IMR-90 (cell line): ENCODE data around the gene PRKCE. TPM values are rescaled to one million over a fixed set of nuclear protein-coding genes. Genes with fewer than 3 reads are reported as not detected.

ENCODE experiments used
- ATAC-seq: fragments of 200-7000 bp; cut with Tn5 transposase; 2 replicates; pipeline ENCODE4 v1.9.1; 2020; ENCODE audit warnings: low read depth, mild to moderate bottlenecking, moderate library complexity
- BruUV-seq: library from RNA; stranded (reverse); fragments of 400-500 nt; replicated peaks from 2 replicates; lab custom pipeline; 2021; lab: Mats Ljungman, UMichigan
- CTCF ChIA-PET: fragments of 300-600 bp; formaldehyde crosslinking; extraction: SDS; loops from one replicate; lab custom pipeline; 2021; ENCODE audit warnings: antibody characterized with exemption; lab: Yijun Ruan, JAX
- POLR2A ChIA-PET: fragments of 300-600 bp; sonication (Branson Sonifier 250); formaldehyde crosslinking; loops from one replicate; lab custom pipeline; 2022; ENCODE audit warnings: antibody characterized with exemption; ENCODE audit not compliant: unreplicated experiment; lab: Charles Lee
- DNase-seq: peaks from one replicate; pipeline ENCODE4 v3.0.0; 2013
- H2AFZ ChIP-seq: replicated peaks from 2 replicates; pipeline ENCODE3; 2013; ENCODE audit warnings: low read length, mild to moderate bottlenecking; ENCODE audit not compliant: poor library complexity
- H2AK5ac ChIP-seq: 2 replicates; pipeline ENCODE4 v1.6.1; 2013; ENCODE audit warnings: low read depth, low read length, inconsistent platforms
- H2AK9ac ChIP-seq: replicated peaks from 2 replicates; pipeline ENCODE3; 2013; ENCODE audit warnings: mild to moderate bottlenecking, low read depth, low read length, moderate library complexity; ENCODE audit not compliant: poor library complexity
- H2BK120ac ChIP-seq: 2 replicates; pipeline ENCODE4 v1.6.1; 2013; ENCODE audit warnings: low read depth, low read length, inconsistent platforms
- H2BK15ac ChIP-seq: 3 replicates; pipeline ENCODE4 v1.6.1; 2013; ENCODE audit warnings: low read depth, low read length, inconsistent platforms
- H2BK20ac ChIP-seq: 2 replicates; pipeline ENCODE4 v1.6.1; 2013; ENCODE audit warnings: low read depth, mild to moderate bottlenecking, inconsistent platforms, low read length, moderate library complexity
- H2BK5ac ChIP-seq: 2 replicates; pipeline ENCODE4 v1.6.1; 2013; ENCODE audit warnings: mild to moderate bottlenecking, low read depth, low read length, inconsistent platforms; ENCODE audit not compliant: poor library complexity, severe bottlenecking
- H3K14ac ChIP-seq: replicated peaks from 2 replicates; pipeline ENCODE4 v1.6.1; 2013; ENCODE audit warnings: low read depth, low read length, inconsistent platforms
- H3K18ac ChIP-seq: 2 replicates; pipeline ENCODE4 v1.6.1; 2013; ENCODE audit warnings: low read depth, low read length, control low read depth
- H3K23ac ChIP-seq: 2 replicates; pipeline ENCODE4 v1.6.1; 2013; ENCODE audit warnings: low read depth, low read length, inconsistent platforms
- H3K27ac ChIP-seq: 2 replicates; pipeline ENCODE4 v1.5.1; 2013; ENCODE audit warnings: mild to moderate bottlenecking, control low read depth, low read length; ENCODE audit not compliant: insufficient read depth
- H3K27me3 ChIP-seq: 2 replicates; pipeline ENCODE4 v1.6.1; 2013; ENCODE audit warnings: low read length; ENCODE audit not compliant: control insufficient read depth, insufficient read depth
- H3K36me3 ChIP-seq: 2 replicates; pipeline ENCODE4 v1.6.1; 2013; ENCODE audit warnings: low read length, mixed read lengths; ENCODE audit not compliant: control insufficient read depth, insufficient read depth
- H3K4ac ChIP-seq: 2 replicates; pipeline ENCODE4 v1.6.1; 2013; ENCODE audit warnings: low read depth, low read length, inconsistent platforms
- H3K4me1 ChIP-seq: 2 replicates; pipeline ENCODE4 v1.6.1; 2013; ENCODE audit warnings: low read length, mixed read lengths; ENCODE audit not compliant: control insufficient read depth, insufficient read depth
- H3K4me2 ChIP-seq: 2 replicates; pipeline ENCODE4 v1.6.1; 2013; ENCODE audit warnings: low read depth, mild to moderate bottlenecking, control low read depth, low read length, moderate library complexity
- H3K4me3 ChIP-seq: 2 replicates; pipeline ENCODE4 v1.5.1; 2013; ENCODE audit warnings: low read depth, mild to moderate bottlenecking, control low read depth, low read length, moderate library complexity; ENCODE audit not compliant: insufficient read depth
- H3K56ac ChIP-seq: 2 replicates; pipeline ENCODE4 v1.6.1; 2013; ENCODE audit warnings: low read length, inconsistent platforms; ENCODE audit not compliant: insufficient read depth; ENCODE audit errors: extremely low read depth
- H3K79me1 ChIP-seq, 2 experiments: 2 replicates each; pipeline ENCODE4 v1.6.1; 2013; ENCODE audit warnings: low read length in 2 of 2, inconsistent platforms in 1 of 2, low read depth in 1 of 2
- H3K9ac ChIP-seq: 2 replicates; pipeline ENCODE4 v1.6.1; 2013; ENCODE audit warnings: low read depth, low read length, control low read depth
- H3K9me1 ChIP-seq: 2 replicates; pipeline ENCODE4 v1.6.1; 2013; ENCODE audit warnings: low read length, inconsistent platforms; ENCODE audit not compliant: insufficient read depth
- H3K9me3 ChIP-seq: 2 replicates; pipeline ENCODE4 v1.6.1; 2013; ENCODE audit warnings: low read length; ENCODE audit not compliant: control insufficient read depth, insufficient read depth
- H4K20me1 ChIP-seq: 2 replicates; pipeline ENCODE4 v1.6.1; 2013; ENCODE audit warnings: low read length, inconsistent platforms; ENCODE audit not compliant: insufficient read depth
- H4K5ac ChIP-seq: 2 replicates; pipeline ENCODE4 v1.6.1; 2013; ENCODE audit warnings: mild to moderate bottlenecking, low read depth, low read length, control low read depth
- H4K8ac ChIP-seq, 2 experiments: 2 replicates each; pipeline ENCODE4 v1.6.1; 2013; ENCODE audit warnings: low read depth in 2 of 2, low read length in 2 of 2, control low read depth in 1 of 2, inconsistent platforms in 1 of 2
- H4K91ac ChIP-seq: 2 replicates; pipeline ENCODE4 v1.6.1; 2013; ENCODE audit warnings: low read depth, low read length, inconsistent platforms; ENCODE audit not compliant: insufficient read depth
- MAZ ChIP-seq: IDR thresholded peaks from 2 replicates; pipeline ENCODE4 v1.6.1; 2012; ENCODE audit warnings: low read depth, mild to moderate bottlenecking, low read length, improper control_type of control experiment, moderate library complexity, borderline replicate concordance
- MXI1 ChIP-seq: IDR thresholded peaks from 2 replicates; pipeline ENCODE4 v1.6.1; 2012; ENCODE audit warnings: low read depth, mild to moderate bottlenecking, low read length, moderate library complexity, borderline replicate concordance
- POLR2A ChIP-seq: IDR thresholded peaks from 2 replicates; pipeline ENCODE4 v1.6.1; 2012; ENCODE audit warnings: mild to moderate bottlenecking, low read depth, low read length
- RFX5 ChIP-seq: IDR thresholded peaks from 2 replicates; pipeline ENCODE4 v1.8.0; 2012; ENCODE audit warnings: low read depth, mild to moderate bottlenecking, low read length, moderate library complexity
- SMC3 ChIP-seq: fragments of 150-350 bp; IDR thresholded peaks from 2 replicates; pipeline ENCODE4 v1.6.1; 2016; ENCODE audit warnings: low read depth, mild to moderate bottlenecking, antibody characterized with exemption, low read length, moderate library complexity
- WGBS, 2 experiments: methylation state at CpG; one replicate each; pipeline versions ENCODE4 v1.1.5 to v1.1.7; 2013; ENCODE audit warnings: missing lambda C conversion rate in 2 of 2; ENCODE audit not compliant: insufficient read length in 1 of 2; ENCODE audit errors: extremely low coverage in 2 of 2; 5-methylcytosine and 5-hydroxymethylcytosine counted together
- dilution Hi-C: fragments of 300-500 bp; cut with HindIII; formaldehyde crosslinking; loops from one replicate; pipeline ENCODE4 v1.14.3; 2018; ENCODE audit warnings: low sequenced_read_pairs; ENCODE audit not compliant: unreplicated experiment
- in situ Hi-C: fragments of 300-500 bp; cut with MboI; formaldehyde crosslinking; loops from 3 replicates; pipeline ENCODE4 v1.14.3; 2019; ENCODE audit warnings: low sequenced_read_pairs, inconsistent platforms, mixed read lengths
- intact Hi-C: fragments of 100-400 bp; cut with micrococcal nuclease; formaldehyde crosslinking; loops from 2 replicates; pipeline ENCODE4 v1.10.0; 2022
- polyA plus RNA-seq, 3 experiments: library from polyadenylated mRNA; depleted of rRNA; stranded (reverse); fragments of >200 nt; gene quantifications; 2 replicates each; pipeline ENCODE4 v1.2.3, GENCODE V29; 2012; ENCODE audit warnings: low replicate concordance in 1 of 3
- total RNA-seq: library from RNA; depleted of rRNA; stranded (reverse); fragments of >200 nt; gene quantifications from 2 replicates; pipeline ENCODE4 v1.2.3, GENCODE V29; 2012

Gene PRKCE
- total and polyA plus RNA-seq, 2 of the 4 experiments (the other 2 are of a cell fraction): 8.1 to 32.4 TPM

DNA sequence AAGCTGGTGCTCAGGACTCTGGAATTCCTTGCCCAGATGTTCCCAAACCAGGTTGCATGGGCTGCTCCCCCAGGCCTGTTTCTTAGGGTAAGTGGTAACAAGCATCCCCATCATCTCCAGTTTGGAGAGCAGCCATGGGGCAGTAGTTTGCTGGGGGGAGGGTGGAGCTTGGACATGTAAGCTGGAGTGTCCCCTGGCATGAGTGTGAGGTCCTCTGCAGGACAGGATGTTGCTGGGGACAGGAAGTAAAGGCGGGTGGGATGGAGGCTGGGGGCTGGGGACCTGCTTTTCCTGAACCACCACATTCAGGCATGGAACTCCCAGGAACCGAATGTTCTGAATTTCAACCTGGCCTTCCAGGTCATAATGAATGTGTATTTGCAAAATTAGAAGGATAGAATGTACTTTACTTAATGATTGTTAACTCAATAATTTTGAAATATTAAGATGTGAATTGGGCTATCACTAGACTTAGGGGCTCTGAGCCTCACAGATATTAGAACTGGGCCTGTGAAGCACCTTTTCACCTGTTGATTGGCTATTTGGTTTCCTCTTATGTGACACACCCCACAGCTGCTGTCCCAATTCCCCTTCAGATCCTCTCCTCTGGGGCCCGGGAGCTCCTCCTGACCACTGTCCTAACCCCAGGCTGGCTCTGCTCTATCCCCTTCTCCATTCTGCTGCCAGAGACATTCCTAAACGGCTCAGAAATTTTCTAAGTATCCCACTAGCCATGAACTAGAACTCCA is 579.4 kb downstream of the PRKCE start:
- no peak overlapping the region for H2BK5ac ChIP-seq
- H2AK5ac ChIP-seq: no peak overlapping the region
- H3K4me3 ChIP-seq: no peak overlapping the region
- H3K79me1 ChIP-seq: no peaks in the 10 kb centered on the region
- H3K4me2 ChIP-seq: no peak overlapping the region
- H2BK20ac ChIP-seq: no peak overlapping the region
- H4K8ac ChIP-seq: no peak overlapping the region
- no peaks in the 10 kb centered on the region for H3K36me3 ChIP-seq
- DNase-seq (no peak), ATAC-seq (no peak)
- no peak overlapping the region for H2BK120ac ChIP-seq
- dilution Hi-C loops (no loop called here), in situ Hi-C loops (no loop called here), intact Hi-C loops (no loop called here)
- H3K14ac ChIP-seq: 0 out of 2 replicates have a peak overlapping the region, but pooled peaks have one; percentile 21
- no peak overlapping the region for H2AK9ac ChIP-seq
- H4K5ac ChIP-seq: no peak overlapping the region
- no peak overlapping the region for H3K23ac ChIP-seq
- no peak overlapping the region for H3K4ac ChIP-seq
- H3K56ac ChIP-seq: no peak overlapping the region
- H3K27me3 ChIP-seq: peaks cover 37% of the 10 kb centered on the region
- 100% methylated on average over 1 of the region's 4 CpGs; no CpG with 5 or more reads in 1 of the 2 experiments for whole genome bisulfite sequencing, 2 experiments
- H3K9ac ChIP-seq: no peak overlapping the region
- no peak overlapping the region for H3K27ac ChIP-seq
- ChIA-PET POLR2A (no interaction called here), CTCF (no interaction called here)
- no peak overlapping the region for H2BK15ac ChIP-seq
- no peak overlapping the region for H4K91ac ChIP-seq
- no TSS peak for BruUV-seq
- no peak for TF ChIP-seq POLR2A
- TF ChIP-seq MXI1: no peak
- no peak for TF ChIP-seq MAZ
- no peak for TF ChIP-seq SMC3
- TF ChIP-seq RFX5: no peak
- no peak overlapping the region for H3K18ac ChIP-seq
- H3K9me1 ChIP-seq: no peaks in the 10 kb centered on the region
- no peak overlapping the region for H2AFZ ChIP-seq
- H3K9me3 ChIP-seq: no peaks in the 10 kb centered on the region
- no peaks in the 10 kb centered on the region for H3K4me1 ChIP-seq
- H4K20me1 ChIP-seq: no peaks in the 10 kb centered on the region
